ENCODE data around the gene MEIOSIN. TPM values are rescaled to one million over a fixed set of nuclear protein-coding genes. Genes with fewer than 3 reads are reported as not detected.
"Not testable (repeated sequence)": the region's sequence is repeated elsewhere in the genome, so short reads cannot be mapped to it uniquely, and the experiment has no call there.

Gene MEIOSIN, protein sequence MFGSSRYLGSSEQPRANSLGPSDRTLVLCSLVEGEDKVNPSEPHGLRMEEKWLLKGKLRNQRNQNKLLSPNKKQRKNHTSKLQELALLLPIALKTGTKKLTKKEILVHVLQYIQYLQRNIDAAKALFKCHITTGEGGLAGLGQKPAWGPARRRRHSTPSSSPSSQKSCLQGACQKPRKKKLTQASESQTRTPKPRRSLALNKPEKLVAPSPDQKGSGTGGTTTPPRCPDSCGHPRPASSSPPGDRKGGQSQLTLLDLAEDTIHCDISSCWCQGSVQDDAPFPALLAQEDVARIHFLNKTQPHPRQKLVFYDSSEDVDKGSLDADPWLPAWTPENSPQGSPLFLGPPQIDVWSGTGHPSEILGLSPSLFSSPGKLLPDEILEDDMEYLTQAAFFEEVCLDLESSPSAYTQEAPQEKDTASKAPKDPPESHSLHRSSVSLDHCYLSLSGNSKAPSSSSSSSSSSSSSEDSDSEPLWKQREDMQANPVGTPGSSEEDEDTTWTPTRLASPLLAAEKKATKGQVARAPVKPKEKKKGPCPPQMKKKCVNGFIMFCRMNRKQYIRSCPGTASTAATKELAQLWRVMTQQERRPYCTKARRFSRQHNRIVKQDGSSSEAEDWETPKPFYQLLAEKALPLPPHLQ
- not detected for total RNA-seq
- long read RNA-seq, donor 1 = 0 reads
- long read RNA-seq, donor 2 = 0 reads

DNA sequence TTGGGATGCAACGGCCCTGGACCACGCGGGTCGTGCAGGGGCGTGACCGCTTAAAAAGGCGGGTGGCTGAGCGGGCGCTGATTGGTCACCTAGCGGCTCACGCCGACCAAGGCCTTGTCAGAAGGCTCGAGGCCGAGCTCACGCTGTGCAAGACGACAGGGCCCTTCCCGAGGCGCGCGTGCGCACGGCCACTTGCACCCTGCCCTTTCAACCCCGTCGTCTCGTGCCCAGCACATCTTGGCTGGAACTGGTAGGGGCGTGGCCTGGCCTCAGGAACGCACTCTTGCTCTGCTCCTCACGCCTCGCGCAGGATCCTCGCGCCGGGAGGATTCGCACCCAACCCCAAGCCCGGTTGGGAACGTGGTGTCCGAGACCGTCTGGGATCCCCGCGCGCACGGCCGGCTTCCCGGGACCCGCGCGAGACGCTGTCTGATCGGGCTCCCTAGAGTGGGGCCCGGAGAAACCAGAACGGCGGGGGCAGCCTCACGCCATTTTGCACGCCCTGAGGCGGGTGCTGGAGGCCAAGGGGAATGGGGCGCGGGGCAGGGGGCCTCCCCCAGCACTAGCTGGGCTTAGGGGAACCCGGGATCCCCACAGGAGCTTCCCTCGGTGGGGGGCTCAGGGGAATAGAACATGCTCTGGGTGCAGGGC is at the start of gene MEIOSIN:
Gene MEIOSIN, plus strand, starts transcription at position 280 of the 651 bp plus-strand sequence. CDS start 1,938 bp downstream, outside the sequence.
- Histone ChIP-seq H3K4me3 (no peak within 1 kb of the TSS), H3K9me3 (no peaks in the 10 kb centered on the region), H3K4me1 (ENCODE audit: low read depth) (peaks cover 19% of the 10 kb centered on the region), H3K36me3 (ENCODE audit: low read depth) (no peaks in the 10 kb centered on the region)
- ATAC-seq = no peak
- intact Hi-C loops (cut with DNase I, micrococcal nuclease) = no loop called here
- peak in 2 of 3 donors; percentile 44 to 62 for DNase-seq
- TF ChIP-seq, protein P1, sequence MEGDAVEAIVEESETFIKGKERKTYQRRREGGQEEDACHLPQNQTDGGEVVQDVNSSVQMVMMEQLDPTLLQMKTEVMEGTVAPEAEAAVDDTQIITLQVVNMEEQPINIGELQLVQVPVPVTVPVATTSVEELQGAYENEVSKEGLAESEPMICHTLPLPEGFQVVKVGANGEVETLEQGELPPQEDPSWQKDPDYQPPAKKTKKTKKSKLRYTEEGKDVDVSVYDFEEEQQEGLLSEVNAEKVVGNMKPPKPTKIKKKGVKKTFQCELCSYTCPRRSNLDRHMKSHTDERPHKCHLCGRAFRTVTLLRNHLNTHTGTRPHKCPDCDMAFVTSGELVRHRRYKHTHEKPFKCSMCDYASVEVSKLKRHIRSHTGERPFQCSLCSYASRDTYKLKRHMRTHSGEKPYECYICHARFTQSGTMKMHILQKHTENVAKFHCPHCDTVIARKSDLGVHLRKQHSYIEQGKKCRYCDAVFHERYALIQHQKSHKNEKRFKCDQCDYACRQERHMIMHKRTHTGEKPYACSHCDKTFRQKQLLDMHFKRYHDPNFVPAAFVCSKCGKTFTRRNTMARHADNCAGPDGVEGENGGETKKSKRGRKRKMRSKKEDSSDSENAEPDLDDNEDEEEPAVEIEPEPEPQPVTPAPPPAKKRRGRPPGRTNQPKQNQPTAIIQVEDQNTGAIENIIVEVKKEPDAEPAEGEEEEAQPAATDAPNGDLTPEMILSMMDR (IDR thresholded peaks at IDR 0.05) = no peak

DNA sequence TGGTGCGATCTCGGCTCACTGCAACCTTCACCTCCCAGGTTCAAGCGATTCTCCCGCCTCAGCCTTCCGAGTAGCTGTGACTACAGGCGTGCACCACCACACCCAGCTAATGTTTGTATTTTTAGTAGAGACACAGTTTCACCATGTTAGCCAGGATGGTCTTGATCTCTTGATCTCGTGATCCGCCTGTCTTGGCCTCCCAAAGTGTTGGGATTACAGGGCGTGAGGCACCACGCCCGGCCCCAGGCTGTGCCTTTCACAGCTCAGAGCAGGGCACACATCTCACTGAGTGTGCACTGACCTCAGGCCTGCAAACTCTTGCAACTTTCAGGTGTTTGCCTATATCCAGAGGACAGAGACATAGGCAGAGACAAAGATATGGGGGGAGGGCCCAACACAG is 48.2 kb upstream of the MEIOSIN start:
- DNase-seq; intact Hi-C loops (cut with DNase I, micrococcal nuclease); H3K4me3 ChIP-seq; H3K36me3 ChIP-seq (ENCODE audit: low read depth); H3K4me1 ChIP-seq (ENCODE audit: low read depth); ATAC-seq; H3K9me3 ChIP-seq: not testable (repeated sequence)

DNA sequence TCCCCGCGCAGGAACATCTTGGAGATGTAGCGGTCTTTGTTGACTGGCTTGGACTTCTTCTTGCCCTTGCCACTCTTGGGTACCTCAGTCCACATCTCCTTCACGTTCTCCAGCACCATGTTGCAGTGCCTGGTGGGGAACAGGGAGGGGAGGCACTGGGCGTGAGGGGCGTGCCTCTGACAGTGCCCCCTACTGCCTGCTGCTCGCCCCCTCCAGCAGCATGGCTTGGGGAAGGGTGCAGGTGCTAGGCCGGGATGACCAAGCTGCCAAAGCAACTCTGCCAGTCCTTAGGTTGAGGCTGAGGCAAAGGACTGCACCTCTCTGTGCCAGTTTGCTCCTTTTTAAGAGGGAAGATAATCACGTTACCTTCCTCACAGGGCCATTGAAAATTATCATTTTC is 45.6 kb upstream of the MEIOSIN start:
- intact Hi-C loops (cut with DNase I, micrococcal nuclease) = no loop called here
- Histone ChIP-seq H3K9me3 (no peaks in the 10 kb centered on the region), H3K36me3 (ENCODE audit: low read depth) (peaks cover 5% of the 10 kb centered on the region), H3K4me3 (no peak overlapping the region), H3K4me1 (ENCODE audit: low read depth) (peaks cover 7% of the 10 kb centered on the region)
- ATAC-seq = no peak
- TF ChIP-seq, protein P1 (IDR thresholded peaks at IDR 0.05) = no peak
- no peak for DNase-seq

DNA sequence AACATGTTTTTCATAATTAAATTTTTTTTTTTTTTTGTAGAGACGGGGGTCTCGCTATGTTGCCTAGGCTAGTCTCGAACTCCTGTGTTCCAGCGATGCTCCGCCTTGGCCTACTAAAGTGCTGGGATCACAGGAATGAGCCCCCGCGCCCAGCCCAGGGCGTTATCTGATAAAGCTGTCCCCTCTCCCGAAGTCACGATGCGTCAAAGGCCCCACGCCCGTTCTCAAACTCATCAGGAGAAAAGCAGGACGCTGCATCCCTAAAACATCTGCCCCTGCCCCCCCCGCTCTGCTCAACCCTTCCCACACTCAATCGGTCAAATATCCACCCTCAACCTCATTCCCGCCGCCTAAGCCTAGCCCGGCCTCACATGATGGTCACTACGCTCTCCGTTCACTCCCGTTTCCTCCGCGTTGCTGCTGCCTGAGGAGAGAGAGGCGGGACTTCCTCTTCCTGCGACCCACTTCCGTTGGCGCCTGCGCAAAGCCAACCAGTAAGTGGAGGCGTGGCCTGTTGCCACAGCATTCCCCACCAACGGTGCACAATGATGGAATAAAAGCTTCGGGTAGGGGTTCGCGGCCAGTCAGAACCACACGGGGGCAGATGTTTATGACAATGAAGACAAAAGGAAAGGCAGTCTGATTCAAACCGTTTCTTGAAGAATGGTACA is 41.6 kb upstream of the MEIOSIN start, which contains the start of gene SNRPD2:
Gene SNRPD2, minus strand, starts transcription at position 438 of the 671 bp plus-strand sequence. Its CDS starts 65 bp downstream, at position 373.
- TF ChIP-seq, protein P1 (IDR thresholded peaks at IDR 0.05) = peak; percentile 5
- ATAC-seq = peak; percentile 84
- H3K4me1 ChIP-seq (ENCODE audit: low read depth) = peaks cover 16% of the 10 kb centered on the region
- peaks cover 5% of the 10 kb centered on the region for H3K36me3 ChIP-seq (ENCODE audit: low read depth)
- DNase-seq = peak; percentile 95
- intact Hi-C loops (cut with DNase I, micrococcal nuclease) = no loop called here
- H3K4me3 ChIP-seq = peak within 1 kb of the TSS; percentile 54
- no peaks in the 10 kb centered on the region for H3K9me3 ChIP-seq

DNA sequence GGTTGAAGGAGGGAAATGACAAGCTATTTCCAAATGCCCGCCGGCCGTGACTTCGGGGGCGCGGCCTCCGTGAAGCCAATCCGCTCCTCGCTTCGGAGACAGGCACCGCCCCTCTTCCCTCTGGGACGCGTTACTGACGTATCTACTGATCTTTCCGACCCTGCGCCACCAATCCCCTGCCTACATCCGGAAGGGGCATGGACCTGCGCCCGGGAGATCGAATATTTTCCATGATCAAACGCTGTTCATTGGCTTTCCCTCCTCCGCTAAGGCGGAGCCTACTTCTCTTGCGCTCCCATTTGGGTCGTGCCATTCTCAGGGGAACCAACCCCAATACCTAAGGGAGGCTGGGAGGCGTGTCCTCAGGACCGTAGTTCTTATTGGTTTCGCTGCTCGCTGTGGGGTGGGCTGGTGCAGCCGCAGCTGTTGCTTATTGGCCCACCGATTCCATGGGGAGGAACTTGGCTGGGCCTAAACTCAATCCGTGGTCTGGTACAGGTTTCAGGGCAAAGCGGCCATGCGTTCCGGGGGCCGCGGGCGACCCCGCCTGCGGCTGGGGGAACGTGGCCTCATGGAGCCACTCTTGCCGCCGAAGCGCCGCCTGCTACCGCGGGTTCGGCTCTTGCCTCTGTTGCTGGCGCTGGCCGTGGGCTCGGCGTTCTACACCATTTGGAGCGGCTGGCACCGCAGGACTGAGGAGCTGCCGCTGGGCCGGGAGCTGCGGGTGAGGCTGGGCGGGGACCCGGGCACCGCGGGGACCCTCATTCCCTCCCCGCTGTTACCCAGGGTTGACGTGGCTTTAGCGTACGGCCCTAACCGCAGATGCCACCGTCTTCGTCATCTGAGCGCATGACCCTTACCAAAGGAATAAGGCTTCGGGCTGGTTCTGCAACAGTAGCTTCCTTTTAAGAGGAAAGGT is 40.8 kb upstream of the MEIOSIN start, which contains the start of gene QPCTL:
Gene QPCTL, plus strand, starts transcription at position 480 of the 919 bp plus-strand sequence. Its CDS starts 38 bp downstream, at position 518.
- Histone ChIP-seq H3K4me1 (ENCODE audit: low read depth) (peaks cover 16% of the 10 kb centered on the region), H3K4me3 (peak within 1 kb of the TSS; percentile 54), H3K36me3 (ENCODE audit: low read depth) (peaks cover 5% of the 10 kb centered on the region), H3K9me3 (no peaks in the 10 kb centered on the region)
- ATAC-seq = peak; percentile 94
- intact Hi-C loops (cut with DNase I, micrococcal nuclease) = no loop called here
- TF ChIP-seq, protein P1 (IDR thresholded peaks at IDR 0.05) = no peak
- DNase-seq = peak; percentile 96 to 99 (median 97)
